Endothelial cell of umbilical vein (primary cell): ENCODE measurements around the gene ULK4. TPM values are rescaled to one million over a fixed set of nuclear protein-coding genes. Genes with fewer than 3 reads are reported as not detected.

Source experiments
- BruUV-seq: library from RNA; stranded (reverse); fragments of 400-500 nt; replicated peaks from 2 replicates; lab custom pipeline; 2021; lab: Mats Ljungman, UMichigan
- CTCF ChIA-PET: fragments of 300-600, 350-600 bp; sonication (Branson Sonifier 250); formaldehyde crosslinking; loops from one replicate; lab custom pipeline; 2021; ENCODE audit warnings: antibody characterized with exemption, inconsistent platforms; lab: Charles Lee
- POLR2A ChIA-PET: fragments of 300-600, 350-600 bp; sonication (Branson Sonifier 250); formaldehyde crosslinking; loops from one replicate; lab custom pipeline; 2021; ENCODE audit warnings: antibody characterized with exemption, inconsistent platforms; lab: Charles Lee
- DNase-seq: peaks from one replicate; pipeline ENCODE4 v3.0.0-alpha.2; 2011; ENCODE audit warnings: low read depth, low spot score
- FAIRE-seq: peaks from 2 replicates; lab custom pipeline; 2011; peaks lifted over from hg19 to GRCh38; lab: Jason Lieb, UNC
- H2AFZ ChIP-seq: 2 replicates; pipeline ENCODE4 v1.6.0; 2012; ENCODE audit warnings: low read depth, low read length, control low read depth, inconsistent platforms
- H3K27ac ChIP-seq: 2 replicates; pipeline ENCODE4 v1.5.1; 2011; ENCODE audit warnings: low read depth, mild to moderate bottlenecking, control low read depth, low read length, moderate library complexity; ENCODE audit not compliant: insufficient read depth
- H3K27me3 ChIP-seq, 2 experiments: 2 replicates each; pipeline versions ENCODE4 v1.6.0 to v1.6.1; 2011; ENCODE audit warnings: low read length in 2 of 2, mixed read lengths in 1 of 2; ENCODE audit not compliant: control insufficient read depth in 2 of 2, insufficient read depth in 2 of 2
- H3K36me3 ChIP-seq, 2 experiments: 2 replicates in 1 of 2; 3 replicates in 1 of 2; pipeline ENCODE4 v1.5.1; 2011; ENCODE audit warnings: low read length in 2 of 2, mild to moderate bottlenecking in 1 of 2, moderate library complexity in 1 of 2; ENCODE audit not compliant: control insufficient read depth in 2 of 2, insufficient read depth in 2 of 2; ENCODE audit errors: extremely low read depth in 1 of 2
- H3K4me1 ChIP-seq: 3 replicates; pipeline ENCODE4 v1.5.1; 2011; ENCODE audit warnings: mild to moderate bottlenecking, low read length; ENCODE audit not compliant: control insufficient read depth, insufficient read depth; ENCODE audit errors: extremely low read depth
- H3K4me2 ChIP-seq: 2 replicates; pipeline ENCODE4 v1.6.1; 2011; ENCODE audit warnings: low read length, control low read depth, mixed read lengths; ENCODE audit not compliant: insufficient read depth
- H3K4me3 ChIP-seq, 3 experiments: fragments of 200-600 bp in 1 of 3; sonication (generic), shearing (Covaris generic) in 1 of 3; replicated peaks in 1 of 3; 2 replicates each; pipeline ENCODE4 v1.5.1; 2011 to 2016; ENCODE audit warnings: control low read depth in 3 of 3, low read length in 3 of 3, mild to moderate bottlenecking in 2 of 3, inconsistent platforms in 1 of 3, low read depth in 1 of 3, moderate library complexity in 1 of 3; ENCODE audit not compliant: insufficient read depth in 1 of 3
- H3K79me2 ChIP-seq: 2 replicates; pipeline ENCODE4 v1.6.0; 2012; ENCODE audit warnings: low read length, inconsistent platforms; ENCODE audit not compliant: control insufficient read depth, insufficient read depth
- H3K9ac ChIP-seq: replicated peaks from 2 replicates; pipeline ENCODE3; 2011; ENCODE audit warnings: low read length, control low read depth; ENCODE audit not compliant: insufficient read depth; ENCODE audit errors: extremely low read depth
- H3K9me1 ChIP-seq: replicated peaks from 3 replicates; pipeline ENCODE4 v1.6.0; 2011; ENCODE audit warnings: mild to moderate bottlenecking, low read length; ENCODE audit not compliant: control insufficient read depth, insufficient read depth; ENCODE audit errors: extremely low read depth
- H3K9me3 ChIP-seq: replicated peaks from 2 replicates; pipeline ENCODE4 v1.5.1; 2012; ENCODE audit warnings: low read length, inconsistent platforms; ENCODE audit not compliant: control insufficient read depth, insufficient read depth
- H4K20me1 ChIP-seq: replicated peaks from 2 replicates; pipeline ENCODE3; 2011; ENCODE audit warnings: mild to moderate bottlenecking, low read length; ENCODE audit not compliant: control insufficient read depth, insufficient read depth; ENCODE audit errors: extremely low read depth
- EZH2 ChIP-seq: IDR thresholded peaks from 2 replicates; pipeline ENCODE4 v1.6.1; 2012; ENCODE audit warnings: borderline replicate concordance, low read depth, mild to moderate bottlenecking, moderate library complexity, low read length, inconsistent platforms; ENCODE audit not compliant: severe bottlenecking
- FOS ChIP-seq: IDR thresholded peaks from 2 replicates; pipeline ENCODE4 v1.6.1; 2011; ENCODE audit warnings: mild to moderate bottlenecking, low read length, moderate library complexity, borderline replicate concordance; ENCODE audit not compliant: insufficient read depth
- GATA2 ChIP-seq: IDR thresholded peaks from 2 replicates; pipeline ENCODE4 v1.7.0; 2011; ENCODE audit warnings: low read depth, mild to moderate bottlenecking, moderate library complexity, mixed read lengths, low read length; ENCODE audit not compliant: insufficient read length, insufficient read depth
- JUN ChIP-seq: IDR thresholded peaks from 2 replicates; pipeline ENCODE4 v1.6.1; 2011; ENCODE audit warnings: borderline replicate concordance, low read depth; ENCODE audit not compliant: insufficient read length, insufficient read depth
- MYC ChIP-seq: IDR thresholded peaks from one replicate; pipeline ENCODE4 v1.6.1; 2011; ENCODE audit warnings: mild to moderate bottlenecking, low read depth, low read length
- POLR2A ChIP-seq: IDR thresholded peaks from 2 replicates; pipeline ENCODE4 v1.6.1; 2012; ENCODE audit warnings: low read depth, mild to moderate bottlenecking, control low read depth, low read length
- POLR2AphosphoS5 ChIP-seq: IDR thresholded peaks from 2 replicates; pipeline ENCODE4 v1.6.1; 2012; ENCODE audit warnings: low read depth, mild to moderate bottlenecking, control low read depth, low read length, moderate library complexity; ENCODE audit not compliant: insufficient read depth
- dilution Hi-C: fragments of 300-500 bp; cut with MboI; formaldehyde crosslinking; loops from one replicate; pipeline ENCODE4 v1.15.0; 2019; ENCODE audit warnings: low sequenced_read_pairs; ENCODE audit not compliant: extremely low pct_ligation_motif_present
- intact Hi-C: fragments of 100-400 bp; cut with micrococcal nuclease; formaldehyde crosslinking; loops from one replicate; pipeline ENCODE4 v1.10.0; 2022
- polyA plus RNA-seq, 4 experiments: library from polyadenylated mRNA; depleted of rRNA in 3 of 4; stranded (reverse) in 3 of 4; unstranded in 1 of 4; fragments of >200 nt; gene quantifications; 2 replicates each; pipeline versions ENCODE4 v1.2.1 to v1.2.3, GENCODE V29; 2011 to 2012; ENCODE audit warnings: missing spikeins in 1 of 4
- total RNA-seq: library from RNA; stranded (reverse); gene quantifications from 2 replicates; pipeline ENCODE4 v1.2.3, GENCODE V29; 2021
- TF ChIP-seq, protein P1 (sequence below), 2 donors: IDR thresholded peaks; 1 replicate in 1 of 2; 2 replicates in 1 of 2; pipeline ENCODE4 v1.5.1; 2011; ENCODE audit warnings: low read length in 2 of 2, mild to moderate bottlenecking in 2 of 2, moderate library complexity in 2 of 2, control low read depth in 1 of 2, inconsistent platforms in 1 of 2, low read depth in 1 of 2; ENCODE audit not compliant: insufficient read depth in 1 of 2; ENCODE audit errors: extremely low read depth in 1 of 2
- TF ChIP-seq, protein P2 (sequence below): IDR thresholded peaks from 2 replicates; pipeline ENCODE4 v1.6.1; 2011; ENCODE audit not compliant: insufficient read depth, insufficient read length

The ULK4 gene
- total and polyA plus RNA-seq, 2 donors (not counting 3 experiments of a cell fraction or from before 2014, with no cell fraction given): 3.3 to 16.0 TPM

DNA sequence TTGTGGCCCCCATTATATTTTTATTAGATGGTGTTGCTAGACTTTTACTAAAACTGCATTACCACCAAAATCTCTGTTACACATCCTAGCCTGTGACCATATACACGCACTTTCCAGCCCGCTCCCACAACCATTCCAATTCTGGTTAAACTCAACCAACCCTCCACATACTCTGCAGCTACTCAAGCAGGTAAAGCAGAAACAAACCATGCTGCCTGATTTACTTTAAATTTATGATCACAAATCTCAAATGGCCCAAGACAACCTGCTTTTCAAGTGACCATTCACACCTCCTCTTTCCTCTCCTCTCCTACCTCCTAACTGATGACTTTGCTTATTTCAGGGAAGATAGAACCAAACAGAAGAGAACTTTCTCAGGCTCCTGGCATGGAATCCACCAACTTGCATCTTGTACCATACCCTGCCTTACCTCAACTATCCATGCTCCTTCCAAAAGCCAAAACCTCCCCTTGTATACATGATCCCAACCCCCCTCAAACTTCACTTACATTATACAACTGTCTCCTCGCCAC, 18.5 kb downstream of the ULK4 start:
- no peak overlapping the region for H3K27ac ChIP-seq
- TF ChIP-seq, protein P1, sequence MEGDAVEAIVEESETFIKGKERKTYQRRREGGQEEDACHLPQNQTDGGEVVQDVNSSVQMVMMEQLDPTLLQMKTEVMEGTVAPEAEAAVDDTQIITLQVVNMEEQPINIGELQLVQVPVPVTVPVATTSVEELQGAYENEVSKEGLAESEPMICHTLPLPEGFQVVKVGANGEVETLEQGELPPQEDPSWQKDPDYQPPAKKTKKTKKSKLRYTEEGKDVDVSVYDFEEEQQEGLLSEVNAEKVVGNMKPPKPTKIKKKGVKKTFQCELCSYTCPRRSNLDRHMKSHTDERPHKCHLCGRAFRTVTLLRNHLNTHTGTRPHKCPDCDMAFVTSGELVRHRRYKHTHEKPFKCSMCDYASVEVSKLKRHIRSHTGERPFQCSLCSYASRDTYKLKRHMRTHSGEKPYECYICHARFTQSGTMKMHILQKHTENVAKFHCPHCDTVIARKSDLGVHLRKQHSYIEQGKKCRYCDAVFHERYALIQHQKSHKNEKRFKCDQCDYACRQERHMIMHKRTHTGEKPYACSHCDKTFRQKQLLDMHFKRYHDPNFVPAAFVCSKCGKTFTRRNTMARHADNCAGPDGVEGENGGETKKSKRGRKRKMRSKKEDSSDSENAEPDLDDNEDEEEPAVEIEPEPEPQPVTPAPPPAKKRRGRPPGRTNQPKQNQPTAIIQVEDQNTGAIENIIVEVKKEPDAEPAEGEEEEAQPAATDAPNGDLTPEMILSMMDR (IDR thresholded peaks at IDR 0.05; ENCODE audit: extremely low read depth in 1 of 2, insufficient read depth in 1 of 2, low read depth in 1 of 2, low read length in 2 of 2): no peak
- POLR2A ChIA-PET: no interaction called here
- CTCF ChIA-PET: interaction anchor here (0.6 kb wide), 1 partner anchor 463 kb away, joined by 3 read pairs; no protein-coding TSS in a partner anchor
- no peaks in the 10 kb centered on the region for H3K9me1 ChIP-seq
- DNase-seq (no peak), FAIRE-seq (no peak)
- no peaks in the 10 kb centered on the region for H3K4me1 ChIP-seq
- H3K4me2 ChIP-seq: no peak overlapping the region
- no peak overlapping the region for H3K4me3 ChIP-seq
- intact Hi-C loops (no loop called here), dilution Hi-C loops (no loop called here)
- peaks cover 0 to 2% of the 10 kb centered on the region in 2 experiments for H3K36me3 ChIP-seq
- BruUV-seq: no TSS peak
- H3K9ac ChIP-seq: no peak overlapping the region
- H3K27me3 ChIP-seq: no peaks in the 10 kb centered on the region
- no peaks in the 10 kb centered on the region for H4K20me1 ChIP-seq
- no peaks in the 10 kb centered on the region for H3K9me3 ChIP-seq
- H2AFZ ChIP-seq: no peak overlapping the region
- no peaks in the 10 kb centered on the region for H3K79me2 ChIP-seq

DNA sequence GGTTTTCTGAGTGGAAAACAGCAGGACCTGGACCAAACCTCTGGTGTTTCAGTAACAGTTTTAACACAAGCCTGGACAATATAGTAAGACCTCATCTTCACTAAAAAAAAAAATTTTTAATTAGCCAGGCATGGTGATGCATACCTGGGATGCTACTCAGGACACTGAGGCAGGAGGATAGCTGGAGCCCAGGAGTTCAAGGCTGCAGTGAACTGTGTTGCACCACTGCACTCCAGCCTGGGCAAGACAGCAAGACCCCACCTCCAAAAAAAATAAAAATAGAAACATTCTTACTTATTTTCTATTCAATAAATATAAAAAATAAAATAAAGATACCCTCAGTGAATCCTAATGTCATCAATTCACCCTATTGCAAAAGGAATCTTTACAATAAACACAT, 21.5 kb downstream of the ULK4 start:
- Histone ChIP-seq H3K27ac (no peak overlapping the region), H3K4me2 (no peak overlapping the region), H2AFZ (no peak overlapping the region), H3K27me3 (no peaks in the 10 kb centered on the region), H3K79me2 (no peaks in the 10 kb centered on the region), H3K9me3 (no peaks in the 10 kb centered on the region), H3K4me3 (no peak overlapping the region), H3K9ac (no peak overlapping the region), H3K9me1 (no peaks in the 10 kb centered on the region), H4K20me1 (no peaks in the 10 kb centered on the region), H3K36me3 (peaks cover 0 to 2% of the 10 kb centered on the region in 2 experiments), H3K4me1 (no peaks in the 10 kb centered on the region)
- FAIRE-seq (no peak), DNase-seq (no peak)
- CTCF ChIA-PET: no interaction called here
- POLR2A ChIA-PET: no interaction called here
- no peak for TF ChIP-seq POLR2A
- TF ChIP-seq GATA2: no peak
- TF ChIP-seq, protein P1 (IDR thresholded peaks at IDR 0.05; ENCODE audit: extremely low read depth in 1 of 2, insufficient read depth in 1 of 2, low read depth in 1 of 2, low read length in 2 of 2): no peak
- no peak for TF ChIP-seq POLR2AphosphoS5
- no peak for TF ChIP-seq MYC
- no peak for TF ChIP-seq FOS
- TF ChIP-seq, protein P2, sequence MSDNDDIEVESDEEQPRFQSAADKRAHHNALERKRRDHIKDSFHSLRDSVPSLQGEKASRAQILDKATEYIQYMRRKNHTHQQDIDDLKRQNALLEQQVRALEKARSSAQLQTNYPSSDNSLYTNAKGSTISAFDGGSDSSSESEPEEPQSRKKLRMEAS: no peak
- no peak for TF ChIP-seq EZH2
- no peak for TF ChIP-seq JUN
- dilution Hi-C loops: no loop called here
- BruUV-seq: no TSS peak
- intact Hi-C loops: no loop called here
